ENCODE results near the gene CNPY1. TPM values are rescaled to one million over a fixed set of nuclear protein-coding genes. Genes with fewer than 3 reads are reported as not detected.

Gene CNPY1
- total and polyA plus RNA-seq, 2 donors (not counting 1 experiment from before 2014, with no cell fraction given) = not detected

DNA sequence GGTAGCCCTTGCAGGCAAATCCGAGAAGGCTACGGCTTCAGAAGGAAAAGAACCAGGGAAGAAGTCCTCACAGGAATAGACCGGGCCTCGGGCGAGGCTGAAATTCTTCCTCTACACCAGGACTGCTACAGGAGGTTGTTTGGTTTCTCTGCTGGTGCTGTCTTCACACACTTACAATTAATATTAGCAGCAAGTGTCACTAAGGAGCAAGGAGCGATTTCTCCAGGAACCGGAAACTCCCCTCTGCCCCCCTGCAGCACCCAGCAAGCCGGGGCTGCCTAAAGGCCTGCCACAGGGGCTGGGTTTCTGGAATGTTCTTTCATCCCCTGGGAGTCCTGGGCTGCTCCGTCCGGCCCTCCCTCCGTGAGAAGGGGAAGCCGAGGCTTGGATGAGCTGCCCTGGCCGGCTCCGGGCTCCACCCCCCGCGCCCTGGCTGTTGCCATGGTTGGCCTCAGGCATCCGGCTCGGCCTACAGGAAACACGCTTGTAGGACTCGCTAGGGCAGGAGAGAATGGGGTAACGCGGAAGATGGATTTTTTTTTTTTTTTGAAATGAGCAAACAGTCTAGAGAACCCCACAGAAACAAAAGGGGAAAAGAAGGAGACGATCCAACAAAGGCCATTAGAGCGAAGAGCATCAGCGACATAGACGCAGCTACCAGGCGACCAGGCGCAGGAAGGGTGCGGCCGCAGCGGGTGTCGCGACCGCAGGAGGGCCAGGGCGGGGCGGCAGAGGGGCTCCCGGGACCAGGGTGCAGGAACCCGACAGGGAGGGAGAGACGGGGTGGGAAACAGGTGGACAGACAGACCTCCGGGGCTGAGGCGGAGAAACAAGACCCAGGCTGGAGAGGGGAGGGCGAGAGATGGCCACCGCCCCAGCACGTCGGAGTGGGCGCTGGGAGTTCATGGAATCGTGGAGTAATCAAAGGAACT lies 55.4 kb downstream of the CNPY1 start:
- H3K4me2 ChIP-seq (replicated peaks; ENCODE audit: low read depth, low read length, poor library complexity, severe bottlenecking) = peak overlapping the region; percentile 95
- DNase-seq = peak; percentile 67
- peak overlapping the region; percentile 80 for H3K9ac ChIP-seq (ENCODE audit: low read length)
- intact Hi-C loops (cut with micrococcal nuclease) = loop anchor here (1.0 kb wide), 1 partner anchor 563 kb away; no protein-coding TSS in a partner anchor
- CTCF ChIA-PET = interaction anchor here (0.7 kb wide), 1 partner anchor 28 kb away, joined by 4 read pairs; no protein-coding TSS in a partner anchor
- no peaks in the 10 kb centered on the region for H3K36me3 ChIP-seq (replicated peaks in 1 of 2; ENCODE audit: control extremely low read depth in 1 of 2, control insufficient read depth in 1 of 2, extremely low read depth in 1 of 2, insufficient read depth in 2 of 2, low read length in 1 of 2)
- no peaks in the 10 kb centered on the region for H3K79me2 ChIP-seq (ENCODE audit: control insufficient read depth, insufficient read depth, low read length)
- peaks cover 0 to 11% (median 0%) of the 10 kb centered on the region in 4 experiments for H3K27me3 ChIP-seq (replicated peaks in 1 of 4; ENCODE audit: control extremely low read depth in 1 of 4, control insufficient read depth in 3 of 4, insufficient read depth in 4 of 4, low read length in 3 of 4)
- peak overlapping the region; percentile 94 for H3K4me3 Mint-ChIP-seq
- H4K20me1 ChIP-seq (ENCODE audit: control insufficient read depth, insufficient read depth, low read length, poor library complexity, severe bottlenecking) = no peaks in the 10 kb centered on the region
- peak; percentile 92 for ATAC-seq (ENCODE audit: low read depth)
- no peak for TF ChIP-seq EZH2 (IDR thresholded peaks at IDR 0.05; ENCODE audit: borderline replicate concordance, insufficient read depth, low read depth, low read length, poor library complexity, severe bottlenecking)
- no peak for TF ChIP-seq CTCF (IDR thresholded peaks at IDR 0.05)
- H3K4me3 ChIP-seq (ENCODE audit: control extremely low read depth in 1 of 5, extremely low read depth in 1 of 5, insufficient read depth in 1 of 5, low read depth in 2 of 5, low read length in 4 of 5) = peak overlapping the region; percentile 50 to 76 (median 57)
- peaks cover 26% of the 10 kb centered on the region for H3K4me1 Mint-ChIP-seq
- WGBS (ENCODE audit: insufficient coverage) = 28% methylated on average over 40 of the region's 47 CpGs
- peaks cover 0 to 19% (median 0%) of the 10 kb centered on the region in 3 donors for H3K9me3 ChIP-seq (ENCODE audit: control extremely low read depth in 1 of 3, control insufficient read depth in 2 of 3, insufficient read depth in 1 of 3, low read length in 2 of 3)
- H3K4me1 ChIP-seq (ENCODE audit: control insufficient read depth in 2 of 2, insufficient read depth in 2 of 2, low read length in 2 of 2) = peaks cover 26 to 32% of the 10 kb centered on the region in 2 donors
- H3K27ac ChIP-seq (ENCODE audit: low read length in 2 of 2) = peak overlapping the region; percentile 25 to 76
- peak overlapping the region; percentile 89 for H3K27ac Mint-ChIP-seq
- peak overlapping the region; percentile 87 for H2AFZ ChIP-seq (ENCODE audit: insufficient read depth, low read depth, low read length, poor library complexity, severe bottlenecking)
- POLR2A ChIA-PET = interaction anchor here (0.6 kb wide), 1 partner anchor 286 kb away, joined by 3 read pairs; no protein-coding TSS in a partner anchor
- H3K27me3 Mint-ChIP-seq = peaks cover 13% of the 10 kb centered on the region
- H3K9me3 Mint-ChIP-seq (ENCODE audit: insufficient read depth) = no peaks in the 10 kb centered on the region
